Suprapubic skin (tissue), 4 donors: ENCODE results near the gene EPB41L5. TPM values are rescaled to one million over a fixed set of nuclear protein-coding genes. Genes with fewer than 3 reads are reported as not detected.
A peak's percentile ranks its signal among the peaks of the same experiment; 100 is the strongest.

ENCODE experiments used
- DNase-seq, 2 donors: peaks; one replicate each; pipeline ENCODE4 v3.0.0-alpha.2; 2019; ENCODE audit warnings: low spot score in 2 of 2
- H3K27ac ChIP-seq: fragments of 200-600 bp; sonication (generic); one replicate; pipeline ENCODE4 v1.5.1; 2019
- H3K27me3 ChIP-seq: fragments of 200-600 bp; sonication (generic); one replicate; pipeline ENCODE4 v1.5.1; 2019
- H3K36me3 ChIP-seq: fragments of 200-600 bp; sonication (generic); one replicate; pipeline ENCODE4 v1.5.1; 2019
- H3K4me1 ChIP-seq: fragments of 200-600 bp; sonication (generic); one replicate; pipeline ENCODE4 v1.5.1; 2019
- H3K4me3 ChIP-seq: fragments of 200-600 bp; sonication (generic); one replicate; pipeline ENCODE4 v1.5.1; 2019; ENCODE audit warnings: mild to moderate bottlenecking
- H3K9me3 ChIP-seq: fragments of 200-600 bp; sonication (generic); one replicate; pipeline ENCODE4 v1.5.1; 2019
- CTCF ChIP-seq, 2 donors: fragments of 200-600 bp in 1 of 2; fragments of 450-650 bp in 1 of 2; sonication (generic) in 1 of 2; IDR thresholded peaks; one replicate each; pipeline ENCODE4 v1.5.1; 2016 to 2019; ENCODE audit warnings: antibody characterized with exemption in 2 of 2, mild to moderate bottlenecking in 1 of 2, moderate library complexity in 1 of 2
- EP300 ChIP-seq: sonication (generic); formaldehyde crosslinking; IDR thresholded peaks from one replicate; pipeline ENCODE4 v1.6.1; 2017; ENCODE audit warnings: antibody characterized with exemption
- POLR2A ChIP-seq, 2 donors: fragments of 450-650 bp; IDR thresholded peaks; one replicate each; pipeline ENCODE4 v1.6.1; 2017; ENCODE audit warnings: antibody characterized with exemption in 2 of 2, mild to moderate bottlenecking in 2 of 2, moderate library complexity in 2 of 2
- POLR2AphosphoS5 ChIP-seq, 3 donors: sonication (generic); formaldehyde crosslinking; IDR thresholded peaks; one replicate each; pipeline ENCODE4 v1.6.1; 2017; ENCODE audit warnings: antibody characterized with exemption in 3 of 3
- WGBS: methylation state at CpG from one replicate; pipeline ENCODE4 v1.1.5; 2018; 5-methylcytosine and 5-hydroxymethylcytosine counted together
- total RNA-seq, 4 donors: library from RNA; depleted of rRNA; stranded (reverse); fragments of >200 nt; gene quantifications; one replicate each; pipeline ENCODE4 v1.1.0, GENCODE V29; 2016

The EPB41L5 gene
- total RNA-seq, 4 donors from 2014 or later, result 19.5 to 34.6 (median 31.0) TPM

- no peak overlapping the region for H3K27ac ChIP-seq
- H3K4me1 ChIP-seq, result peaks cover 32% of the 10 kb centered on the region
- 87% methylated on average over 8 of the region's 9 CpGs for WGBS
- DNase-seq, result peak in 1 of 2 donors; percentile 76
- H3K4me3 ChIP-seq, result no peak overlapping the region
- no peaks in the 10 kb centered on the region for H3K36me3 ChIP-seq
- no peaks in the 10 kb centered on the region for H3K9me3 ChIP-seq
- TF ChIP-seq CTCF (IDR thresholded peaks at IDR 0.05) (no peak), POLR2AphosphoS5 (IDR thresholded peaks at IDR 0.05) (no peak), EP300 (no peak), POLR2A (IDR thresholded peaks at IDR 0.05) (no peak)
- H3K27me3 ChIP-seq, result no peaks in the 10 kb centered on the region
Observed at GRCh38 chr2:120225549-120226065, 212.7 kb downstream of the EPB41L5 start.

- peaks cover 36% of the 10 kb centered on the region for H3K4me1 ChIP-seq
Observed at GRCh38 chr2:120226316-120226715, 213.4 kb downstream of the EPB41L5 start.

GRCh38 chr2:120227111-120227991 is 214.5 kb downstream of the EPB41L5 start:
- H3K4me1 ChIP-seq, result peaks cover 32% of the 10 kb centered on the region
- H3K36me3 ChIP-seq, result no peaks in the 10 kb centered on the region
- 78% methylated on average over 13 of the region's 16 CpGs for WGBS
- no peak overlapping the region for H3K4me3 ChIP-seq
- no peaks in the 10 kb centered on the region for H3K27me3 ChIP-seq
- DNase-seq, result peak; percentile 47 to 56
- no peak overlapping the region for H3K27ac ChIP-seq
- no peak for TF ChIP-seq POLR2AphosphoS5 (IDR thresholded peaks at IDR 0.05)
- no peak for TF ChIP-seq EP300
- TF ChIP-seq POLR2A (IDR thresholded peaks at IDR 0.05), result no peak
- TF ChIP-seq CTCF (IDR thresholded peaks at IDR 0.05), result no peak
- H3K9me3 ChIP-seq, result no peaks in the 10 kb centered on the region

More at GRCh38 chr2:120226316-120226715, 213.4 kb downstream of the EPB41L5 start:
- no peak overlapping the region for H3K27ac ChIP-seq
- H3K9me3 ChIP-seq, result no peaks in the 10 kb centered on the region
- DNase-seq, result peak in 1 of 2 donors; percentile 68
- no peak for TF ChIP-seq EP300
- no peak for TF ChIP-seq CTCF (IDR thresholded peaks at IDR 0.05)
- no peak for TF ChIP-seq POLR2AphosphoS5 (IDR thresholded peaks at IDR 0.05)
- TF ChIP-seq POLR2A (IDR thresholded peaks at IDR 0.05), result no peak
- no peak overlapping the region for H3K4me3 ChIP-seq
- 89% methylated on average over 9 of the region's 9 CpGs for WGBS
- no peaks in the 10 kb centered on the region for H3K36me3 ChIP-seq
- no peaks in the 10 kb centered on the region for H3K27me3 ChIP-seq

GRCh38 chr2:120228503-120228902 is 215.6 kb downstream of the EPB41L5 start:
- Histone ChIP-seq H3K4me1 (peaks cover 33% of the 10 kb centered on the region), H3K9me3 (no peaks in the 10 kb centered on the region), H3K36me3 (no peaks in the 10 kb centered on the region), H3K4me3 (no peak overlapping the region), H3K27me3 (no peaks in the 10 kb centered on the region), H3K27ac (no peak overlapping the region)
- WGBS, result 57% methylated on average over 5 of the region's 5 CpGs
- TF ChIP-seq CTCF (IDR thresholded peaks at IDR 0.05) (no peak), POLR2A (IDR thresholded peaks at IDR 0.05) (no peak), POLR2AphosphoS5 (IDR thresholded peaks at IDR 0.05) (no peak), EP300 (no peak)
- peak; percentile 28 to 40 for DNase-seq

Other genes starting within 250 kb of the EPB41L5 start
- 10 to 100 TPM; 22.8 to 40.0 (median 30.4) TPM for gene TMEM185B, start 210.3 kb downstream of the EPB41L5 start, total RNA-seq
- gene RALB, start 239.8 kb downstream of the EPB41L5 start, total RNA-seq, result 10 to 100 TPM; 21.3 to 37.0 (median 30.5) TPM